GM18867 (cell line): ENCODE results near the gene TEC.
"Not testable (repeated sequence)": the region's sequence is repeated elsewhere in the genome, so short reads cannot be mapped to it uniquely, and the experiment has no call there.

Experiments used
- ATAC-seq: cut with Tn5 transposase; IDR thresholded peaks from one replicate; pipeline ENCODE4 v1.9.1; 2021; ENCODE audit warnings: mild to moderate bottlenecking, moderate library complexity; ENCODE audit not compliant: unreplicated experiment

TEC gene

GRCh38 chr4:48172651-48173050, 97.0 kb downstream of the TEC start:
- no peak for ATAC-seq

- no peak for ATAC-seq
Observed at GRCh38 chr4:48169636-48170035, 100.0 kb downstream of the TEC start.

DNA sequence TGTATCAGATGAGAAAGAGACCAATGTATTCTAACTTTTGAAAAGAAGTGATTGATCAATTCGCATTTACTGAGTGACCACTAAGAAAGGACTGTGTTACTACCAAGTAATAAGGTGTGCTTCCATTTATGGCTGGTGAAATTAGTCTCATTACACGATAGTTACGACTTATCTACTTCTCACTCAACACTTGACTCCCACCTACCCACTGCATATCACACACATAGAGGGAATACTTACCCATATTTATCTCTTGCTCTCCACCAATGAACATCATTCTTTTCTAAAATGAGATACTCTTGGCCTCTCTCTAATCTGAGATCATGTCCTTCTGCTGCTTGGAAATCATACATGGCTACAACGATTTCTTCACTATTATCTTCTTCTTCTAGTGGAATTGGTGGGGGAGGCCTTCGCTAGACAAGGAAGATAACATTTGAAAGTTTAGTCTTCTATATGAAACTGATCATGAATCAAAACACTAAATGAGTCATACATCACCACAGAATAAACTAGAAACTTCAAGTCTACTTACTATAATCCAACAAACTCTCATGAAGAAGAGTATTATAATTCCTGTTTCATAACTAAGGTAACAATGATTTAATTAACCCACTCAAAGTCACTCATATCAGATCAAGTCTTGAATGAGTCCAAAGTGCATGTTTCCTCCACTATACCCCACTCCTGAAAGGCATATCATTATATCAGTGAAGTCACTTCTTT, 101.9 kb downstream of the TEC start:
- ATAC-seq: no peak

DNA sequence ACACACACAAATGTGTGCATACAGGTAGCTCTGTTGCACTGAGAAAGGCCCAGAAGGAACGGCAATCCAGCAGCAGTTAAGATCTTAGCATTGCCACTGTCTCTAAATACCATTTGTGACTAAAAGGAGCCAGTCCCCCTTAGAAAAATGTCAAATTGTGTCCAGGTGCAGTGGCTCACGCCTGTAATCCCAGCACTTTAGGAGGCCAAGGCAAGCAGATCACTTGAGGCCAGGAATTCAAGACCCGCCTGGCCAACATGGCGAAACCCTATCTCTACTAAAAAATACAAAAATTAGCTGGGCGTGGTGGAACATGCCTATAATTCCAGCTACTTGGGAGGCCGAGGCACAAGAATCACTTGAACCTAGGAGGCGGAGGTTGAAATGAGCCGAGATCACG, 105.1 kb downstream of the TEC start:
- ATAC-seq: not testable (repeated sequence)

- no peak for ATAC-seq
Observed at GRCh38 chr4:48163746-48164145, 105.9 kb downstream of the TEC start.

GRCh38 chr4:48162162-48162561, 107.5 kb downstream of the TEC start:
- ATAC-seq: no peak

DNA sequence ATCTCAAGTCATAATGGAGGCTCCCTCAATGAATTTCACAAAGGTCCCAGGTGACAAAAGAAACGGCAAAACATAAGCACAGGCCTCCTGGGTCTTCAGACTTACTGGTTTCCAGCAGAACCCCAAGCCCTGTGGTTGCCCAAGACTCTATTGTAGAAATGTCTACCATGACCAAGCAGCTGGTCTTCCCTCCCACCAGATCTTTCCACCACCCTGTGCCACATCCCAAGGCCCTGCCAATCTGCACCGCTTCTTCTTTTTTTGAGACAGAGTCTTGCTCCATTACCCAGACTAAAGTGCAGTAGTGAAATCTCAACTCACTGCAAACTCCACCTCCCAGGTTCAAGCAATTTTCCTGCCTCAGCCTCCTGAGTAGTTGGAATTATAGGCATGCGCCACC, 112.4 kb downstream of the TEC start:
- no peak for ATAC-seq

DNA sequence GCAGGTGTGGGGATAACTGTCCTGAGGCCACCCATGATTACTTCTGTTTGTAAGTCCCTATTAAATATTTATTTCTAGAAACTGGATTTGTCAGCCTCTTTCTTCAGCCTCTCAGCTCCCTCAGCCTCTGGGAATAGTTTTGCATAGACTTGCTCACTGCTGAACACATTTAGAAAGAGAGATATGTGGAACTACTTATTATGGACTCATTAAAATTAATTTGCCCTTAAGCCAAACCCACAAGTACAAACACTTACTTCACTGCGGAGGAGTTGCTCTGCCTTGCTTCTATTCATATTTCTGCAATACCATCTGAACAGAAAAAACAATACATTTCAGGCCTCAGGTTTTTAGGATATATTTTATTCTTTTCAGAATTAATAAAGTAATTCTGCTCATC, 113.2 kb downstream of the TEC start:
- ATAC-seq: no peak

- ATAC-seq: peak; percentile 59
Observed at GRCh38 chr4:48153791-48154550, 115.7 kb downstream of the TEC start.

DNA sequence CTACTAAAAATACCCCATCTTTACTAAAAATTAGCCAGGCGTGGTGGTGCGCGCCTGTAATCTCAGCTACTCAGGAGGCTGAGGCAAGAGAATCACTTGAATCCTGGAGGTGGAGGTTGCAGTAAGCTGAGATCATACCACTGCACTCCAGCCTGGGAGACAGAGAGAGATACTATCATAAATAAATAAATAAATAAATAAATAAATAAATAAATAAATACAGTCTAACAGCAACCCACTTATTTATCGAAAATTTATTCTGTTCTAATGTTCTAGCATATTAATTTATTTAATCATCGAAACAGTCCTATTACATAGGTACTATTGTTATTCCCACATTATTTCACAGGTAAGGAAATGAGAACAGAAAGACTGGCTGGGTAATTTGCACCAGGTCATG, 117.4 kb downstream of the TEC start:
- ATAC-seq: no peak

DNA sequence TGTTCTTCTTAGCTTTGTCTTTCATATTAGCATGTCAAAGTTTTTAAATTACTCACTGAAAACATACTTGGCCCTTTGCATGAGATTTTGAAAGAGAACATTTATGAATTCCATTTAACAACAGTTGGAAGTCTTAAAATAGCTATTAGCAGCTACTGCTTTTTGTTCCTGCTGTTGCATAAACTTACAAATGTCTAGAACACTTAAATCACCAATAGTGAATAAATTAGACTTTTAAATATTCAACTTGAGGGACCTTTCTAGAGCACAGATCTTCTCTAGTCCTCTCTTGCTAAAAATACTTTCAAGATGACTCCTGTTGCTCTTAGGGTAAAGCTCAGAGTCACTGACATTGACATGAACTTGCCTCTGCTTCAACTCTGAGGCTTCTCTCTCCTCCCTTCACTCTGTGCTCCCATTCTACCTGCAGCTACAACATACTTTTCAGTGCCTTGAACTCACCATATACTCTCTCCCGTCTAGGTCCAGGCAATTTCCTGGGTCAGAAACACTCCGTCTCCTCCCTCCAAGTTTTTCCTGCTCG, 119.7 kb downstream of the TEC start:
- ATAC-seq: no peak

DNA sequence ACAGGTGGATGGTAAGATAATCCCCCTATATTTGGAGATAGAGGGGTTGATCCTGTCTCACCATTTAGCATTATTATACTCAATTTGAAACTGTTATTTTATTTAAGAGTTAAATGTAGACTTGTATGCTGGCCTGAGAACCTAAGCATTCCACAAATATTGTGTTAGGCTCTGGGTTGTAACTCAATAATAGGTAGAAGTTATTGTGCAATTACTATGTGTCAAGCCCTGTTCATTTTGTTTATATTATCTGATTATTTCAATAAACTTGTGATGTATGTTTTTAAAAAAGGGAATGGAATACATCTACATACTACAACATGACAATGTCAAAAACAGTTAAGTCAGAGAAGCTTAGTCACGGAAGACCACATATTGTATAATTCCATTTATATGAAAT, 122.0 kb downstream of the TEC start:
- no peak for ATAC-seq

GRCh38 chr4:48141048-48141447, 128.6 kb downstream of the TEC start:
- peak; percentile 48 for ATAC-seq

GRCh38 chr4:48139691-48140090, 129.9 kb downstream of the TEC start:
- ATAC-seq: no peak

GRCh38 chr4:48138936-48139335, 130.7 kb downstream of the TEC start:
- peak; percentile 85 for ATAC-seq

GRCh38 chr4:48138511-48138910, 131.1 kb downstream of the TEC start:
- no peak for ATAC-seq

DNA sequence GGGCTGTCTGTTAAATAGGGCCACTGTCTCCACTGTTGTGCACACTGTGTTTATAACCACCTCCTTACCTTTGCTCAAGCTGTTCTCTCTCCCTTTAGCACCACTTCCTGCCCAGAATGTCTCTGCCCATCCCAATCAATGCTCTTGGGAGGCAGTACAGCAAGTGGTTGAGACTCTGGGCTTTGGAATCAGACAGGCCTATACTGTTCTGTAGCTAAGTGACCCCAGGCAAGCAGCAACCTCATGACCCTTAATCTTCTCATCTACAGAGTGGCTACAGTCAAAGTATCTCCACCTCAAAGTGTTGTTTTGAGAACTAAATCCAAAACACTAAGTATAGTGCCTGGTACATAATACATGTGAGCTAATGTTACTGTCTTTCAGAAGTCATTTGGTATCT, 131.8 kb downstream of the TEC start:
- ATAC-seq: no peak

DNA sequence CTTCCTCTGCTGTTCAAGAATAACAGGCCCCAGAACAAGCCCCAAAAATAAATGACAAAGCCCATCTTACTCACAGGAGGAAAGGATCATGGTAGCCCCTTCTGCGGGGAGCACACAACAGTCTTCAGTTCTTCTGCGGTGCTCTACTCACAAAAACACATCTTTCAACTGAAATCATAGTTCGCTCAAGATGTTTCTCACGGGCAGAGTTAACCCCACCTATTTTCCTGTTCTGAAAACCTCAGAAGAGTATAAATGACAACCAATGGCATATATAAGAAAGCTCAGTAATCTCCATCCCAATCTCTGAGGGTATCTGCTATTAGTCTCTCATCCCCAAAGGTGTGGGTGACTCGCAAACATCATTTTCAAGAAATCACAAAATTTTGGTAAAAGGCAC, 135.6 kb downstream of the TEC start, which contains the start of gene TXK:
TXK (minus strand) TSS at position 170 of the 400 bp plus-strand sequence; CDS start at position 90, 80 bp downstream.
- no peak for ATAC-seq

DNA sequence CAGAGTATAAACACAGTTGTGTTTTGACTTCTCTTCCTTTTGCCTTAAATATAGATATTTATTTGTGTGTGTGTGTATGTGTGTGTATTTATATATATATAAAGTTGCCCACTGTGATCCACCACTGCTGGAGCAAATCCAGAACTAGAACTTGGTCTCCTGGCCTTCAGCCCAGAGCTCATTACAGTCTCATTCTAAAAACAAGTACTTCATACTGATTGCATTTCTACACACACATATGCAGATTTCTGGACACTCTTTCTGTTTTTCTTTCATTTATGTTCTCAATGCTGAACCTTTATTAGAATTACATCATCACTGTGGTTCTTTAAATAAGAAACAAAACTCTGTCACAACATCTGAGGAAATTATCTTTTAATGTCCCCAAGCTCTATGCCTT, 136.0 kb downstream of the TEC start:
- ATAC-seq: no peak

DNA sequence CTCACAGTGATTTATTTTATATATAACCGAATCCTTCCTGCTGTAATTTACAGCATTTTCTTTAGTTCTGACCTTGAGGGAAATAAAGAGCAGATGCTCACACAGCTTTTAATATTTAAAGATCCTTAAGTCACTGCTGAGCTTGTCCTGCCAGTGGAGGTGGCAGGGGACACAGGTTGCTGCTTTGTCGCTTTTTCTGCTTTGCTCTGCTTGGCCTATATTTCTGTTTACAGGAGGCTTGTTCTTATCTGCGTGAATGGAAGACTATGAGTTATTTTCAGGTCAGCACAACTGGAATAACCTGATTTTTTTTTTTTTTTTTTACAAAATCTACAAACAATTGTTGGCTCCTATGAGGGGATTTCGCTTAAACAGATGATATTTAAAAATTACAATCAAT, 137.9 kb downstream of the TEC start:
- no peak for ATAC-seq

DNA sequence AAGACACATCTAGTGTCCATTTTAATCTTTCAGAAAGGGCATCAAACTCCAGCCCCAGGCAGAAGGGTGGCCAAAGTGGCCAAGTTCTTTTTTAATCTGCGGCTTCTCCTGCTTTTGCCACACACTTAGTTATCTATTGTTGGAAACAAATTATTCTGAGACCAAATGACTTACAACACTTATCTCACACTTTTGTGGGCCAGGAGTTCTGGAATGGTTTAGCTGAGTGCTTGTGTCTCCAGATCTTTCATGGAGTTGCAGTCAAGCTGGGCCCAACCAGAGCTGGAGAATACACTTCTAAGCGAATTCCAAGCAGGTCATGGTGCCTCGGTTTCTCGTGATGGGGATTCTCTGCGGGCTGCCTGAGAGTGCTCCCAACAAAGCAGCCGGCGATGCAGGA, 139.5 kb downstream of the TEC start:
- ATAC-seq: no peak
